Gastroesophageal sphincter (tissue), 4 donors: ENCODE results near the gene CBFB. TPM values are rescaled to one million over a fixed set of nuclear protein-coding genes. Genes with fewer than 3 reads are reported as not detected.

Experiments
- ATAC-seq: fragments of 150-250 bp; one replicate; pipeline ENCODE4 v1.9.1; 2016; ENCODE audit warnings: mild to moderate bottlenecking, moderate library complexity
- H3K27ac ChIP-seq, 4 donors: fragments of 200-600 bp; sonication (generic) in 3 of 4; 1 replicate in 3 of 4; 2 replicates in 1 of 4; pipeline ENCODE4 v1.5.1; 2016 to 2019
- H3K27me3 ChIP-seq: fragments of 200-600 bp; sonication (generic); one replicate; pipeline ENCODE4 v1.5.1; 2019
- H3K36me3 ChIP-seq, 2 donors: fragments of 200-600 bp; sonication (generic); one replicate each; pipeline ENCODE4 v1.5.1; 2019; ENCODE audit warnings: control low read depth in 1 of 2
- H3K4me1 ChIP-seq, 3 donors: fragments of 200-600 bp; sonication (generic); 1 replicate in 2 of 3; 2 replicates in 1 of 3; pipeline ENCODE4 v1.5.1; 2016 to 2019; ENCODE audit warnings: control low read depth in 2 of 3
- H3K4me3 ChIP-seq, 2 donors: fragments of 200-600 bp; sonication (generic); one replicate each; pipeline ENCODE4 v1.5.1; 2019; ENCODE audit warnings: mild to moderate bottlenecking in 1 of 2, moderate library complexity in 1 of 2
- H3K9me3 ChIP-seq, 3 donors: fragments of 200-600 bp; sonication (generic); one replicate each; pipeline ENCODE4 v1.5.1; 2017 to 2019; ENCODE audit warnings: control low read depth in 2 of 3
- CTCF ChIP-seq, 4 experiments: fragments of 200-600 bp in 2 of 4; fragments of 450-650 bp in 2 of 4; sonication (generic) in 1 of 4; IDR thresholded peaks; one replicate each; pipeline ENCODE4 v1.5.1; 2017 to 2019; ENCODE audit warnings: antibody characterized with exemption in 4 of 4, mild to moderate bottlenecking in 2 of 4, moderate library complexity in 2 of 4
- EP300 ChIP-seq: sonication (generic); formaldehyde crosslinking; IDR thresholded peaks from one replicate; pipeline ENCODE4 v1.6.1; 2017; ENCODE audit warnings: antibody characterized with exemption, mild to moderate bottlenecking
- POLR2A ChIP-seq, 2 donors: fragments of 450-650 bp; IDR thresholded peaks; one replicate each; pipeline ENCODE4 v1.6.1; 2017; ENCODE audit warnings: antibody characterized with exemption in 2 of 2, mild to moderate bottlenecking in 2 of 2, moderate library complexity in 1 of 2
- POLR2AphosphoS5 ChIP-seq: sonication (generic); formaldehyde crosslinking; IDR thresholded peaks from one replicate; pipeline ENCODE4 v1.6.1; 2017; ENCODE audit warnings: antibody characterized with exemption
- WGBS, 2 donors: methylation state at CpG; one replicate each; pipeline ENCODE4 v1.1.5; 2018; ENCODE audit warnings: low coverage in 1 of 2; 5-methylcytosine and 5-hydroxymethylcytosine counted together
- total RNA-seq, 4 donors: library from RNA; depleted of rRNA; stranded (reverse); fragments of >200 nt; gene quantifications; one replicate each; pipeline ENCODE4 v1.1.0, GENCODE V29; 2016

Gene CBFB
- total RNA-seq, 4 donors from 2014 or later = 26.5 to 39.3 (median 27.5) TPM

- no peaks in the 10 kb centered on the region for H3K9me3 ChIP-seq
- H3K27me3 ChIP-seq = no peaks in the 10 kb centered on the region
- peaks cover 0 to 46% of the 10 kb centered on the region in 2 donors for H3K36me3 ChIP-seq
- H3K4me1 ChIP-seq = peaks cover 0 to 10% (median 0%) of the 10 kb centered on the region in 3 donors
- ATAC-seq = no peak
- no peak for TF ChIP-seq EP300
- no peak for TF ChIP-seq CTCF (IDR thresholded peaks at IDR 0.05)
- TF ChIP-seq POLR2A (IDR thresholded peaks at IDR 0.05) = no peak
- TF ChIP-seq POLR2AphosphoS5 = no peak
- no peak overlapping the region for H3K4me3 ChIP-seq
- WGBS, 2 donors = 76 to 87% methylated on average over 3 to 6 of the region's 6 CpGs
- no peak overlapping the region for H3K27ac ChIP-seq
Observed at GRCh38 chr16:67082100-67082499, 53.2 kb downstream of the CBFB start.

- H3K27me3 ChIP-seq = no peaks in the 10 kb centered on the region
Observed at GRCh38 chr16:67082891-67083290, 53.9 kb downstream of the CBFB start.

GRCh38 chr16:67084345-67085028 lies 55.5 kb downstream of the CBFB start:
- Histone ChIP-seq H3K27me3 (no peaks in the 10 kb centered on the region), H3K9me3 (no peaks in the 10 kb centered on the region), H3K4me1 (peaks cover 0 to 13% (median 0%) of the 10 kb centered on the region in 3 donors), H3K36me3 (peaks cover 0 to 31% of the 10 kb centered on the region in 2 donors), H3K4me3 (no peak overlapping the region), H3K27ac (no peak overlapping the region)
- TF ChIP-seq CTCF (IDR thresholded peaks at IDR 0.05) (no peak), POLR2AphosphoS5 (no peak), POLR2A (IDR thresholded peaks at IDR 0.05) (no peak), EP300 (no peak)
- ATAC-seq = no peak
- 83 to 93% methylated on average over 3 to 4 of the region's 4 CpGs for WGBS, 2 donors

More at GRCh38 chr16:67082891-67083290, 53.9 kb downstream of the CBFB start:
- no peak for ATAC-seq
- H3K36me3 ChIP-seq = peaks cover 0 to 39% of the 10 kb centered on the region in 2 donors
- H3K27ac ChIP-seq = no peak overlapping the region
- H3K4me3 ChIP-seq = no peak overlapping the region
- 67 to 77% methylated on average over 1 of the region's 1 CpG for WGBS, 2 donors
- peaks cover 0 to 13% (median 0%) of the 10 kb centered on the region in 3 donors for H3K4me1 ChIP-seq
- H3K9me3 ChIP-seq = no peaks in the 10 kb centered on the region
- TF ChIP-seq EP300 (no peak), POLR2A (IDR thresholded peaks at IDR 0.05) (no peak), POLR2AphosphoS5 (no peak), CTCF (IDR thresholded peaks at IDR 0.05) (no peak)

GRCh38 chr16:67086822-67087221 lies 57.9 kb downstream of the CBFB start:
- no peak for TF ChIP-seq EP300
- TF ChIP-seq POLR2A (IDR thresholded peaks at IDR 0.05) = no peak
- no peak for TF ChIP-seq POLR2AphosphoS5
- TF ChIP-seq CTCF (IDR thresholded peaks at IDR 0.05) = no peak
- no peak overlapping the region for H3K27ac ChIP-seq
- H3K36me3 ChIP-seq = peaks cover 0 to 23% of the 10 kb centered on the region in 2 donors
- H3K4me1 ChIP-seq = peaks cover 0 to 13% (median 0%) of the 10 kb centered on the region in 3 donors
- no peaks in the 10 kb centered on the region for H3K27me3 ChIP-seq
- ATAC-seq = no peak
- H3K9me3 ChIP-seq = no peaks in the 10 kb centered on the region
- no peak overlapping the region for H3K4me3 ChIP-seq

- H3K4me3 ChIP-seq = no peak overlapping the region
- no peaks in the 10 kb centered on the region for H3K9me3 ChIP-seq
- TF ChIP-seq POLR2AphosphoS5 = no peak
- no peak overlapping the region for H3K27ac ChIP-seq
- ATAC-seq = no peak
- peaks cover 0 to 13% (median 0%) of the 10 kb centered on the region in 3 donors for H3K4me1 ChIP-seq
- WGBS, 2 donors = 100% methylated on average over 1 of the region's 1 CpG
- H3K36me3 ChIP-seq = peaks cover 0 to 23% of the 10 kb centered on the region in 2 donors
- no peaks in the 10 kb centered on the region for H3K27me3 ChIP-seq
Observed at GRCh38 chr16:67087291-67087690, 58.3 kb downstream of the CBFB start.
